ENCODE measurements around the gene PPP1R3G. TPM values are rescaled to one million over a fixed set of nuclear protein-coding genes. Genes with fewer than 3 reads are reported as not detected.

PPP1R3G gene
- total RNA-seq, 1 donor from 2014 or later, result 0.39 TPM

- Histone ChIP-seq H4K20me1 (ENCODE audit: insufficient read depth, low read length) (no peaks in the 10 kb centered on the region), H3K36me3 (ENCODE audit: insufficient read depth, low read length) (no peaks in the 10 kb centered on the region), H3K27ac (ENCODE audit: low read depth, low read length) (no peak overlapping the region), H3K27me3 (ENCODE audit: insufficient read depth, low read length) (no peaks in the 10 kb centered on the region), H3K9me3 (ENCODE audit: insufficient read depth, low read depth, low read length) (peaks cover 5% of the 10 kb centered on the region), H3K4me2 (ENCODE audit: low read length) (no peak overlapping the region), H2AFZ (ENCODE audit: low read depth, low read length) (no peak overlapping the region), H3K4me1 (ENCODE audit: insufficient read depth, low read length) (no peaks in the 10 kb centered on the region), H3K79me2 (ENCODE audit: insufficient read depth, low read length) (no peaks in the 10 kb centered on the region), H3K4me3 (ENCODE audit: insufficient read depth, low read depth, low read length) (no peak overlapping the region), H3K9ac (ENCODE audit: low read length) (no peak overlapping the region)
- H3K27me3 Mint-ChIP-seq (ENCODE audit: low read depth, unreplicated experiment), result no peaks in the 10 kb centered on the region
- H3K4me1 Mint-ChIP-seq (ENCODE audit: low read depth, unreplicated experiment), result no peaks in the 10 kb centered on the region
- DNase-seq (ENCODE audit: low read depth) (no peak), FAIRE-seq (no peak)
- no peaks in the 10 kb centered on the region for H3K36me3 Mint-ChIP-seq (ENCODE audit: low read depth, unreplicated experiment)
- peaks cover 3% of the 10 kb centered on the region for H3K9me3 Mint-ChIP-seq (ENCODE audit: unreplicated experiment)
- no peak for TF ChIP-seq CTCF (IDR thresholded peaks at IDR 0.05; ENCODE audit: insufficient read depth, low read depth, low read length)
- no peak for TF ChIP-seq EZH2 (IDR thresholded peaks at IDR 0.05; ENCODE audit: insufficient read depth, low read length)
- no peak overlapping the region for H3K4me3 Mint-ChIP-seq (ENCODE audit: unreplicated experiment)
- no peak overlapping the region for H3K27ac Mint-ChIP-seq (ENCODE audit: unreplicated experiment)
Measured at GRCh38 chr6:5063617-5064016, 21.5 kb upstream of the PPP1R3G start.

GRCh38 chr6:5066456-5067093 is 18.6 kb upstream of the PPP1R3G start:
- Histone ChIP-seq H3K4me3 (ENCODE audit: insufficient read depth, low read depth, low read length) (no peak overlapping the region), H3K9ac (ENCODE audit: low read length) (no peak overlapping the region), H3K27ac (ENCODE audit: low read depth, low read length) (no peak overlapping the region), H3K4me1 (ENCODE audit: insufficient read depth, low read length) (no peaks in the 10 kb centered on the region), H3K27me3 (ENCODE audit: insufficient read depth, low read length) (no peaks in the 10 kb centered on the region), H3K9me3 (ENCODE audit: insufficient read depth, low read depth, low read length) (peaks cover 5% of the 10 kb centered on the region), H3K79me2 (ENCODE audit: insufficient read depth, low read length) (no peaks in the 10 kb centered on the region), H3K4me2 (ENCODE audit: low read length) (no peak overlapping the region), H2AFZ (ENCODE audit: low read depth, low read length) (no peak overlapping the region), H4K20me1 (ENCODE audit: insufficient read depth, low read length) (no peaks in the 10 kb centered on the region), H3K36me3 (ENCODE audit: insufficient read depth, low read length) (no peaks in the 10 kb centered on the region)
- H3K27ac Mint-ChIP-seq (ENCODE audit: unreplicated experiment), result no peak overlapping the region
- DNase-seq (ENCODE audit: low read depth) (no peak), FAIRE-seq (no peak)
- no peaks in the 10 kb centered on the region for H3K4me1 Mint-ChIP-seq (ENCODE audit: low read depth, unreplicated experiment)
- no peak overlapping the region for H3K4me3 Mint-ChIP-seq (ENCODE audit: unreplicated experiment)
- no peaks in the 10 kb centered on the region for H3K27me3 Mint-ChIP-seq (ENCODE audit: low read depth, unreplicated experiment)
- peaks cover 3% of the 10 kb centered on the region for H3K9me3 Mint-ChIP-seq (ENCODE audit: unreplicated experiment)
- TF ChIP-seq CTCF (IDR thresholded peaks at IDR 0.05; ENCODE audit: insufficient read depth, low read depth, low read length) (no peak), EZH2 (IDR thresholded peaks at IDR 0.05; ENCODE audit: insufficient read depth, low read length) (no peak)
- no peaks in the 10 kb centered on the region for H3K36me3 Mint-ChIP-seq (ENCODE audit: low read depth, unreplicated experiment)

- Histone ChIP-seq H3K4me3 (ENCODE audit: insufficient read depth, low read depth, low read length) (no peak overlapping the region), H3K4me1 (ENCODE audit: insufficient read depth, low read length) (no peaks in the 10 kb centered on the region), H3K27ac (ENCODE audit: low read depth, low read length) (no peak overlapping the region), H3K27me3 (ENCODE audit: insufficient read depth, low read length) (no peaks in the 10 kb centered on the region), H3K79me2 (ENCODE audit: insufficient read depth, low read length) (no peaks in the 10 kb centered on the region), H3K4me2 (ENCODE audit: low read length) (no peak overlapping the region), H3K9ac (ENCODE audit: low read length) (no peak overlapping the region), H3K36me3 (ENCODE audit: insufficient read depth, low read length) (no peaks in the 10 kb centered on the region), H4K20me1 (ENCODE audit: insufficient read depth, low read length) (no peaks in the 10 kb centered on the region), H3K9me3 (ENCODE audit: insufficient read depth, low read depth, low read length) (peaks cover 5% of the 10 kb centered on the region), H2AFZ (ENCODE audit: low read depth, low read length) (no peak overlapping the region)
- Mint-ChIP-seq H3K27me3 (ENCODE audit: low read depth, unreplicated experiment) (no peaks in the 10 kb centered on the region), H3K27ac (ENCODE audit: unreplicated experiment) (no peak overlapping the region), H3K4me3 (ENCODE audit: unreplicated experiment) (no peak overlapping the region), H3K36me3 (ENCODE audit: low read depth, unreplicated experiment) (no peaks in the 10 kb centered on the region), H3K4me1 (ENCODE audit: low read depth, unreplicated experiment) (no peaks in the 10 kb centered on the region), H3K9me3 (ENCODE audit: unreplicated experiment) (peaks cover 3% of the 10 kb centered on the region)
- FAIRE-seq, result no peak
- TF ChIP-seq EZH2 (IDR thresholded peaks at IDR 0.05; ENCODE audit: insufficient read depth, low read length), result no peak
- TF ChIP-seq CTCF (IDR thresholded peaks at IDR 0.05; ENCODE audit: insufficient read depth, low read depth, low read length), result no peak
- DNase-seq (ENCODE audit: low read depth), result no peak
Measured at GRCh38 chr6:5067305-5067704, 17.8 kb upstream of the PPP1R3G start.

All from astrocyte (in vitro differentiated cells and primary cell).